ENCODE results near the gene XG.

Gene XG

GRCh38 chrX:2859197-2859797, 107.5 kb downstream of the XG start:
- no peaks in the 10 kb centered on the region for H3K9me2 ChIP-seq (replicated peaks; ENCODE audit: control insufficient read depth, low read length)

GRCh38 chrX:2862404-2862803, 110.6 kb downstream of the XG start:
- H3K4me1 ChIP-seq (ENCODE audit: control insufficient read depth, low read length): no peaks in the 10 kb centered on the region

More at GRCh38 chrX:2859197-2859797, 107.5 kb downstream of the XG start:
- H3K27ac ChIP-seq (ENCODE audit: low read depth, low read length): no peak overlapping the region
- no peaks in the 10 kb centered on the region for H3K9me3 ChIP-seq (ENCODE audit: control insufficient read depth, insufficient read depth, low read length)
- H3K4me3 ChIP-seq (ENCODE audit: low read length): no peak overlapping the region
- no peaks in the 10 kb centered on the region for H3K27me3 ChIP-seq (ENCODE audit: control insufficient read depth, low read length)
- H4K20me1 ChIP-seq (ENCODE audit: control insufficient read depth, insufficient read depth, low read depth, low read length): no peaks in the 10 kb centered on the region
- no peaks in the 10 kb centered on the region for H3K36me3 ChIP-seq (ENCODE audit: control insufficient read depth, low read length)
- no peak for TF ChIP-seq CTCF (IDR thresholded peaks at IDR 0.05; ENCODE audit: low read depth, low read length, poor library complexity, severe bottlenecking)
- no peak for TF ChIP-seq EZH2phosphoT487 (IDR thresholded peaks at IDR 0.05; ENCODE audit: borderline replicate concordance, low read length)
- no peak overlapping the region for H3K4me2 ChIP-seq (ENCODE audit: low read length)
- H3K79me2 ChIP-seq (ENCODE audit: control insufficient read depth, low read length): no peaks in the 10 kb centered on the region
- no peaks in the 10 kb centered on the region for H3K4me1 ChIP-seq (ENCODE audit: control insufficient read depth, low read length)
- H3F3A ChIP-seq (ENCODE audit: control insufficient read depth, insufficient read depth): no peaks in the 10 kb centered on the region

GRCh38 chrX:2863646-2864045, 111.8 kb downstream of the XG start:
- Histone ChIP-seq H4K20me1 (ENCODE audit: control insufficient read depth, insufficient read depth, low read depth, low read length) (no peaks in the 10 kb centered on the region), H3F3A (ENCODE audit: control insufficient read depth, insufficient read depth) (no peaks in the 10 kb centered on the region), H3K27me3 (ENCODE audit: control insufficient read depth, low read length) (no peaks in the 10 kb centered on the region), H3K4me3 (ENCODE audit: low read length) (no peak overlapping the region), H3K9me2 (replicated peaks; ENCODE audit: control insufficient read depth, low read length) (no peaks in the 10 kb centered on the region), H3K27ac (ENCODE audit: low read depth, low read length) (no peak overlapping the region), H3K79me2 (ENCODE audit: control insufficient read depth, low read length) (no peaks in the 10 kb centered on the region), H3K4me1 (ENCODE audit: control insufficient read depth, low read length) (no peaks in the 10 kb centered on the region), H3K9me3 (ENCODE audit: control insufficient read depth, insufficient read depth, low read length) (no peaks in the 10 kb centered on the region), H3K36me3 (ENCODE audit: control insufficient read depth, low read length) (no peaks in the 10 kb centered on the region), H3K4me2 (ENCODE audit: low read length) (no peak overlapping the region)
- no peak for TF ChIP-seq EZH2phosphoT487 (IDR thresholded peaks at IDR 0.05; ENCODE audit: borderline replicate concordance, low read length)
- TF ChIP-seq CTCF (IDR thresholded peaks at IDR 0.05; ENCODE audit: low read depth, low read length, poor library complexity, severe bottlenecking): no peak

More at GRCh38 chrX:2862404-2862803, 110.6 kb downstream of the XG start:
- Histone ChIP-seq H3F3A (ENCODE audit: control insufficient read depth, insufficient read depth) (no peaks in the 10 kb centered on the region), H4K20me1 (ENCODE audit: control insufficient read depth, insufficient read depth, low read depth, low read length) (no peaks in the 10 kb centered on the region), H3K9me2 (replicated peaks; ENCODE audit: control insufficient read depth, low read length) (no peaks in the 10 kb centered on the region), H3K4me3 (ENCODE audit: low read length) (no peak overlapping the region), H3K27ac (ENCODE audit: low read depth, low read length) (no peak overlapping the region), H3K36me3 (ENCODE audit: control insufficient read depth, low read length) (no peaks in the 10 kb centered on the region), H3K4me2 (ENCODE audit: low read length) (no peak overlapping the region), H3K27me3 (ENCODE audit: control insufficient read depth, low read length) (no peaks in the 10 kb centered on the region), H3K9me3 (ENCODE audit: control insufficient read depth, insufficient read depth, low read length) (no peaks in the 10 kb centered on the region), H3K79me2 (ENCODE audit: control insufficient read depth, low read length) (no peaks in the 10 kb centered on the region)
- TF ChIP-seq CTCF (IDR thresholded peaks at IDR 0.05; ENCODE audit: low read depth, low read length, poor library complexity, severe bottlenecking) (no peak), EZH2phosphoT487 (IDR thresholded peaks at IDR 0.05; ENCODE audit: borderline replicate concordance, low read length) (no peak)

Measured in DOHH2 (cell line).